ENCODE results near the gene IFI30.

Gene IFI30

GRCh38 chr19:18226956-18227780 is 53.6 kb downstream of the IFI30 start:
- no peak for DNase-seq
